H1 (cell line): ENCODE results near the gene CCL22. TPM values are rescaled to one million over a fixed set of nuclear protein-coding genes. Genes with fewer than 3 reads are reported as not detected.

Experiments
- polyA plus RNA-seq, 7 experiments: library from polyadenylated mRNA; depleted of rRNA in 3 of 7; stranded (reverse) in 5 of 7; unstranded in 2 of 7; fragments of >200 nt in 5 of 7; fragments of 200-250 nt in 2 of 7; gene quantifications; 1 replicate in 5 of 7; 2 replicates in 1 of 7; 4 replicates in 1 of 7; pipeline versions ENCODE4 v1.2.1 to v1.2.3, GENCODE V29; 2011 to 2013; ENCODE audit warnings: missing spikeins in 2 of 7, mixed read lengths in 2 of 7
- total RNA-seq: library from RNA; stranded (reverse); fragmentation: NEBNext Ultra II Directional; extraction: Animal tissue kit (Norgen Biotek cat#: 25700); gene quantifications from 2 replicates; pipeline ENCODE4 v1.2.1, GENCODE V29; 2021
- TF ChIP-seq, protein P1 (sequence below): IDR thresholded peaks from 2 replicates; pipeline ENCODE4 v1.6.1; 2012; ENCODE audit warnings: low read length, inconsistent platforms

CCL22 gene
- total and polyA plus RNA-seq, 2 of the 8 experiments (the other 6 are each of a cell fraction or from before 2014, with no cell fraction given), result not detected

- TF ChIP-seq, protein P1, sequence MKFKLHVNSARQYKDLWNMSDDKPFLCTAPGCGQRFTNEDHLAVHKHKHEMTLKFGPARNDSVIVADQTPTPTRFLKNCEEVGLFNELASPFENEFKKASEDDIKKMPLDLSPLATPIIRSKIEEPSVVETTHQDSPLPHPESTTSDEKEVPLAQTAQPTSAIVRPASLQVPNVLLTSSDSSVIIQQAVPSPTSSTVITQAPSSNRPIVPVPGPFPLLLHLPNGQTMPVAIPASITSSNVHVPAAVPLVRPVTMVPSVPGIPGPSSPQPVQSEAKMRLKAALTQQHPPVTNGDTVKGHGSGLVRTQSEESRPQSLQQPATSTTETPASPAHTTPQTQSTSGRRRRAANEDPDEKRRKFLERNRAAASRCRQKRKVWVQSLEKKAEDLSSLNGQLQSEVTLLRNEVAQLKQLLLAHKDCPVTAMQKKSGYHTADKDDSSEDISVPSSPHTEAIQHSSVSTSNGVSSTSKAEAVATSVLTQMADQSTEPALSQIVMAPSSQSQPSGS, result no peak
These were observed 8.0 kb downstream of the CCL22 start (continued) for GRCh38 chr16:57366544-57367040.
